PC-9 (cell line): Measurements from ENCODE around the gene ABR.

Experiments used
- CTCF ChIP-seq: fragments of 200-600 bp; sonication (generic); conservative IDR thresholded peaks from 2 replicates; pipeline ENCODE4 v1.6.1; 2017; ENCODE audit warnings: mixed run types, antibody characterized with exemption, mild to moderate bottlenecking, moderate library complexity
- EZH2 ChIP-seq: fragments of 200-600 bp; sonication (generic); IDR thresholded peaks from 2 replicates; pipeline ENCODE4 v1.8.0; 2017; ENCODE audit warnings: antibody characterized with exemption, low read depth

- TF ChIP-seq CTCF (no peak), EZH2 (no peak)
Measured at GRCh38 chr17:1096215-1096614, 83.6 kb downstream of the ABR start.
